Panc1 (cell line): ENCODE data around the gene CNGA1.

Experiments used
- CTCF ChIP-seq: fragments of 450-650 bp; IDR thresholded peaks from 2 replicates; pipeline ENCODE4 v1.5.1; 2017; ENCODE audit warnings: mild to moderate bottlenecking
- POLR2AphosphoS5 ChIP-seq: IDR thresholded peaks from 2 replicates; pipeline ENCODE4 v1.6.1; 2012; ENCODE audit warnings: mild to moderate bottlenecking, low read depth, low read length, moderate library complexity
- TCF7L2 ChIP-seq: IDR thresholded peaks from 2 replicates; pipeline ENCODE4 v1.6.1; 2011; ENCODE audit warnings: mild to moderate bottlenecking, low read depth, low read length, inconsistent platforms

DNA sequence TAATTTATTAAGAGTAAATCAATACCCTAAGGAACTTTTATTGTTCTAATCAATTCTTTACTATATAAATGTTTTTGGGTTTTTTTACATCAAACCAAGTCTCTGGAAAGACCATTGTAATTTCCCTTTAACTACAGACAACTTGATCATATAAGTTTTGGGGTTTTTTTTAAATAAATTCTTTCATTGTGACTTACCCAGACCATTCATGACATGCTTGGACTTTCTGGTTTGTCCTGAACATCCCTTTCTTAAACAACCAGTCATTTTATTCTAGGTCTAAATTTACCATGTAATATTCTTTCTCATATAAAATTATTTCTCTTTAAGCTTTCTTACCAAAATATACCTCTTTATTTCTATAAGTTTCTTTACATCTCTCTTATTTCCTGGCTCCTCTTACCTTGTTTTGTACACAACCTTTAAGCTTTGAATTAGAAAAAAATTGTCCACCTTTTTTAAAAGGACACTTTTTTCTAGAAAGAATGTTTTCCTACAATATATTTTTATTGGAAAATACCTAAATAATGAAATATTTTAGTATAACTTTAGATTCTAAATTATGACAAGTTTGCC lies 8.4 kb downstream of the CNGA1 start:
- TF ChIP-seq TCF7L2 (no peak), POLR2AphosphoS5 (no peak), CTCF (no peak)
